ENCODE data around the gene YJEFN3.

Gene YJEFN3

GRCh38 chr19:19514215-19514657 is 14.5 kb upstream of the YJEFN3 start:
- no peak overlapping the region for H3K27ac ChIP-seq
- no peaks in the 10 kb centered on the region for H3K9me3 ChIP-seq (ENCODE audit: low read depth, low read length)
- peaks cover 3% of the 10 kb centered on the region; the same call in 1 of the 2 replicates for H3K36me3 ChIP-seq (ENCODE audit: insufficient read depth, low read length)
- DNase-seq (ENCODE audit: low read depth, low spot score) = no peak
- H3K4me3 ChIP-seq = no peak overlapping the region
- no peak overlapping the region for H3K9ac ChIP-seq (ENCODE audit: insufficient read length)
- no peak for TF ChIP-seq EZH2 (IDR thresholded peaks at IDR 0.05)
- TF ChIP-seq POLR2AphosphoS5 (IDR thresholded peaks at IDR 0.05; ENCODE audit: borderline replicate concordance, low read depth, low read length) = no peak
- no peak for TF ChIP-seq FOXP2 (optimal IDR thresholded peaks at IDR 0.05; ENCODE audit: control extremely low read depth, extremely low read length, insufficient read depth)

- Histone ChIP-seq H3K36me3 (ENCODE audit: insufficient read depth, low read length) (peaks cover 10% of the 10 kb centered on the region; the same call in 1 of the 2 replicates), H3K27ac (peak within 1 kb of the TSS; percentile 25), H3K9me3 (ENCODE audit: low read depth, low read length) (no peaks in the 10 kb centered on the region), H3K4me3 (peak within 1 kb of the TSS; percentile 99), H3K9ac (ENCODE audit: insufficient read length) (peak within 1 kb of the TSS; percentile 71)
- TF ChIP-seq EZH2 (IDR thresholded peaks at IDR 0.05) (no peak), POLR2AphosphoS5 (IDR thresholded peaks at IDR 0.05; ENCODE audit: borderline replicate concordance, low read depth, low read length) (no peak), FOXP2 (optimal IDR thresholded peaks at IDR 0.05; ENCODE audit: control extremely low read depth, extremely low read length, insufficient read depth) (no peak)
- no peak for DNase-seq (ENCODE audit: low read depth, low spot score)
Observed at GRCh38 chr19:19514881-19515641, 13.7 kb upstream of the YJEFN3 start, which contains the start of gene TSSK6. TSS of gene TSSK6 (minus strand) at chr19:19515548. CDS start at chr19:19515427, 121 bp downstream.

GRCh38 chr19:19515642-19516519 is 12.8 kb upstream of the YJEFN3 start, which contains the start of gene NDUFA13:
TSS of gene NDUFA13 (plus strand) at chr19:19516225. CDS start at chr19:19516239, 14 bp downstream.
- Histone ChIP-seq H3K27ac (peak within 1 kb of the TSS; percentile 25), H3K9ac (ENCODE audit: insufficient read length) (peak within 1 kb of the TSS; percentile 71), H3K4me3 (peak within 1 kb of the TSS; percentile 99), H3K36me3 (ENCODE audit: insufficient read depth, low read length) (peaks cover 17% of the 10 kb centered on the region; the same call in 1 of the 2 replicates), H3K9me3 (ENCODE audit: low read depth, low read length) (no peaks in the 10 kb centered on the region)
- DNase-seq (ENCODE audit: low read depth, low spot score) = peak; percentile 34
- TF ChIP-seq FOXP2 (optimal IDR thresholded peaks at IDR 0.05; ENCODE audit: control extremely low read depth, extremely low read length, insufficient read depth) (no peak), POLR2AphosphoS5 (IDR thresholded peaks at IDR 0.05; ENCODE audit: borderline replicate concordance, low read depth, low read length) (peak; percentile 95), EZH2 (IDR thresholded peaks at IDR 0.05) (no peak)

GRCh38 chr19:19517235-19517619 is 11.5 kb upstream of the YJEFN3 start:
- DNase-seq (ENCODE audit: low read depth, low spot score) = no peak
- peak overlapping the region; percentile 99 for H3K4me3 ChIP-seq
- H3K9ac ChIP-seq (ENCODE audit: insufficient read length) = peak overlapping the region; percentile 71
- peaks cover 19% of the 10 kb centered on the region; the same call in 1 of the 2 replicates for H3K36me3 ChIP-seq (ENCODE audit: insufficient read depth, low read length)
- no peak overlapping the region for H3K27ac ChIP-seq
- no peaks in the 10 kb centered on the region for H3K9me3 ChIP-seq (ENCODE audit: low read depth, low read length)
- no peak for TF ChIP-seq FOXP2 (optimal IDR thresholded peaks at IDR 0.05; ENCODE audit: control extremely low read depth, extremely low read length, insufficient read depth)
- no peak for TF ChIP-seq EZH2 (IDR thresholded peaks at IDR 0.05)
- no peak for TF ChIP-seq POLR2AphosphoS5 (IDR thresholded peaks at IDR 0.05; ENCODE audit: borderline replicate concordance, low read depth, low read length)

GRCh38 chr19:19520989-19521388 is 7.7 kb upstream of the YJEFN3 start:
- DNase-seq (ENCODE audit: low read depth, low spot score) = no peak
- no peak overlapping the region for H3K4me3 ChIP-seq
- no peak overlapping the region for H3K9ac ChIP-seq (ENCODE audit: insufficient read length)
- H3K36me3 ChIP-seq (ENCODE audit: insufficient read depth, low read length) = peaks cover 24% of the 10 kb centered on the region
- no peak for TF ChIP-seq FOXP2 (optimal IDR thresholded peaks at IDR 0.05; ENCODE audit: control extremely low read depth, extremely low read length, insufficient read depth)
- TF ChIP-seq EZH2 (IDR thresholded peaks at IDR 0.05) = no peak
- no peak for TF ChIP-seq POLR2AphosphoS5 (IDR thresholded peaks at IDR 0.05; ENCODE audit: borderline replicate concordance, low read depth, low read length)
- H3K27ac ChIP-seq = no peak overlapping the region
- no peaks in the 10 kb centered on the region for H3K9me3 ChIP-seq (ENCODE audit: low read depth, low read length)

- peaks cover 34% of the 10 kb centered on the region for H3K36me3 ChIP-seq (ENCODE audit: insufficient read depth, low read length)
- no peak overlapping the region for H3K9ac ChIP-seq (ENCODE audit: insufficient read length)
- H3K4me3 ChIP-seq = no peak overlapping the region
- H3K27ac ChIP-seq = no peak overlapping the region
- no peak for DNase-seq (ENCODE audit: low read depth, low spot score)
- TF ChIP-seq POLR2AphosphoS5 (IDR thresholded peaks at IDR 0.05; ENCODE audit: borderline replicate concordance, low read depth, low read length) (no peak), FOXP2 (optimal IDR thresholded peaks at IDR 0.05; ENCODE audit: control extremely low read depth, extremely low read length, insufficient read depth) (no peak), EZH2 (IDR thresholded peaks at IDR 0.05) (no peak)
- no peaks in the 10 kb centered on the region for H3K9me3 ChIP-seq (ENCODE audit: low read depth, low read length)
Observed at GRCh38 chr19:19523177-19523576, 5.5 kb upstream of the YJEFN3 start.

- Histone ChIP-seq H3K4me3 (no peak overlapping the region), H3K27ac (no peak overlapping the region), H3K9me3 (ENCODE audit: low read depth, low read length) (no peaks in the 10 kb centered on the region), H3K36me3 (ENCODE audit: insufficient read depth, low read length) (peaks cover 33% of the 10 kb centered on the region), H3K9ac (ENCODE audit: insufficient read length) (peak overlapping the region; percentile 41)
- no peak for DNase-seq (ENCODE audit: low read depth, low spot score)
- no peak for TF ChIP-seq EZH2 (IDR thresholded peaks at IDR 0.05)
- no peak for TF ChIP-seq POLR2AphosphoS5 (IDR thresholded peaks at IDR 0.05; ENCODE audit: borderline replicate concordance, low read depth, low read length)
Observed at GRCh38 chr19:19524053-19524452, 4.7 kb upstream of the YJEFN3 start.
